Adrenal gland (tissue), 12 donors: ENCODE data around the gene BTLA. TPM values are rescaled to one million over a fixed set of nuclear protein-coding genes. Genes with fewer than 3 reads are reported as not detected.

Experiments
- DNase-seq, 7 donors: peaks; one replicate each; pipeline ENCODE4 v3.0.0-alpha.2; 2019 to 2020
- H3K27ac ChIP-seq, 5 donors: fragments of 200-600 bp; sonication (generic) in 4 of 5; 1 replicate in 3 of 5; 2 replicates in 2 of 5; pipeline versions ENCODE4 v1.5.1 to v1.8.0; 2016 to 2020; ENCODE audit warnings: mild to moderate bottlenecking in 1 of 5
- H3K27me3 ChIP-seq: fragments of 200-600 bp; 2 replicates; pipeline ENCODE4 v1.8.0; 2021
- H3K36me3 ChIP-seq, 2 donors: fragments of 200-600 bp; replicated peaks in 1 of 2; 1 replicate in 1 of 2; 2 replicates in 1 of 2; pipeline versions ENCODE4 v1.5.1 to v1.8.0; 2018 to 2022
- H3K4me1 ChIP-seq, 2 donors: fragments of 200-600 bp; replicated peaks in 1 of 2; 1 replicate in 1 of 2; 2 replicates in 1 of 2; pipeline versions ENCODE4 v1.5.1 to v1.8.0; 2018 to 2021
- H3K4me3 ChIP-seq, 4 donors: fragments of 200-600 bp; sonication (generic) in 3 of 4; one replicate each; pipeline ENCODE4 v1.5.1; 2016 to 2018
- H3K9me3 ChIP-seq, 3 donors: fragments of 200-600 bp; sonication (generic) in 1 of 3; replicated peaks in 1 of 3; 1 replicate in 2 of 3; 2 replicates in 1 of 3; pipeline versions ENCODE4 v1.5.1 to v1.8.0; 2016 to 2021
- CTCF ChIP-seq, 6 experiments: fragments of 450-650 bp in 4 of 6; fragments of 200-600 bp in 2 of 6; sonication (generic) in 1 of 6; IDR thresholded peaks; 1 replicate in 5 of 6; 2 replicates in 1 of 6; pipeline versions ENCODE4 v1.5.1 to v1.8.0; 2016 to 2021; ENCODE audit warnings: antibody characterized with exemption in 6 of 6, mild to moderate bottlenecking in 2 of 6, moderate library complexity in 1 of 6
- POLR2A ChIP-seq, 2 donors: fragments of 450-650 bp; IDR thresholded peaks; one replicate each; pipeline ENCODE4 v1.6.1; 2017; ENCODE audit warnings: antibody characterized with exemption in 2 of 2, mild to moderate bottlenecking in 2 of 2, moderate library complexity in 1 of 2
- WGBS, 4 donors: extraction: QIAGEN DNeasy Blood & Tissue Kit in 2 of 4; methylation state at CpG; one replicate each; pipeline versions ENCODE4 v1.1.5 to v1.1.7; 2013 to 2017; 5-methylcytosine and 5-hydroxymethylcytosine counted together
- intact Hi-C, 2 donors: fragments of 100-400 bp; cut with DNase I; formaldehyde crosslinking; loops; one replicate each; pipeline versions ENCODE4 v1.14.1 to v1.15.0; 2022 to 2023
- polyA plus RNA-seq, 3 donors: library from polyadenylated mRNA; stranded (reverse); fragments of 200-250 nt in 2 of 3; fragments of 350-450 nt in 1 of 3; fragmentation: Illumina TruSeq in 1 of 3; extraction: RNeasy Lipid Tissue Mini Kit (QIAGEN cat#74804) in 1 of 3; gene quantifications; one replicate each; pipeline ENCODE4 v1.2.3, GENCODE V29; 2013 to 2014
- total RNA-seq, 9 donors: library from RNA; depleted of rRNA in 4 of 9; stranded (reverse); fragments of >200 nt in 4 of 9; fragments of 120-200 nt in 1 of 9; fragmentation: NEBNext Ultra II Directional in 1 of 9; extraction: Animal tissue kit (Norgen Biotek cat#: 25700) in 1 of 9; gene quantifications; one replicate each; pipeline versions ENCODE4 v1.1.0 to v1.2.4, GENCODE V29; 2013 to 2023
- donor health status: healthy with polysubstance abuse.
- donor health status: Bipolar disorder and iron deficiency.
- donor health status: DM: yes; HTN: yes; CAD: no.
- donor health status: DM: no; HTN: no; CAD: no.
- donor health status: DM: no; HTN: no; CAD: no.
- donor health status: DM: yes; HTN: yes; CAD: no.

BTLA gene
- total and polyA plus RNA-seq, 12 donors: 0.13 to 0.47 (median 0.22) TPM; not detected in 4

- intact Hi-C loops: no loop called here
- H3K4me3 ChIP-seq: no peak overlapping the region
- no peak overlapping the region for H3K27ac ChIP-seq
- TF ChIP-seq POLR2A (IDR thresholded peaks at IDR 0.05): no peak
- no peak for TF ChIP-seq CTCF (IDR thresholded peaks at IDR 0.05)
- no peaks in the 10 kb centered on the region for H3K9me3 ChIP-seq
- no peaks in the 10 kb centered on the region for H3K36me3 ChIP-seq
- no peaks in the 10 kb centered on the region for H3K27me3 ChIP-seq
- DNase-seq: no peak
- WGBS, 4 donors: 32 to 87% (median 63%) methylated on average over 1 of the region's 1 CpG
- H3K4me1 ChIP-seq: no peaks in the 10 kb centered on the region
Observed at GRCh38 chr3:112448939-112449338, 50.3 kb downstream of the BTLA start.

DNA sequence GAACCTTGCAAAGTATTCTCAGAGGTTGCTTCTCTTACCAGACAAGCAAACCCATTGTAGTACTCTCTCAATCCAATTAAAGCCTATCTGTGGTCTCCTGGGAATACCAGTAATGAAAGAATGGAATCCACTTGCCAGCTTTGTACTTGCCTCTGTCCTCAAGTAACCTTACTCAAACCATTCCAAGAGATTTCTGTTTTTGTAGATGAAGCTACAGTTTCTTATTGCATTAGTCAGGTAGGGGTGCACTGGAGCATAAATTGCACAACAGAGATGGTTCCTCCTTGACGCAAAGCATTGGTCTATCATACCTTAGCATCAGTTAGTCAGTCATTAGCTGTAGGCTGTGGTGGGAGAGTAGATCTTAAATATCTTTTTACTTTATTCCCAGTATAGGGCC lies 52.9 kb downstream of the BTLA start:
- WGBS, 4 donors: 40 to 86% (median 74%) methylated on average over 1 of the region's 1 CpG
- Histone ChIP-seq H3K4me3 (no peak overlapping the region), H3K27me3 (no peaks in the 10 kb centered on the region), H3K4me1 (no peaks in the 10 kb centered on the region), H3K36me3 (no peaks in the 10 kb centered on the region), H3K9me3 (no peaks in the 10 kb centered on the region), H3K27ac (no peak overlapping the region)
- TF ChIP-seq CTCF (IDR thresholded peaks at IDR 0.05): no peak
- TF ChIP-seq POLR2A (IDR thresholded peaks at IDR 0.05): no peak
- intact Hi-C loops: no loop called here
- no peak for DNase-seq

DNA sequence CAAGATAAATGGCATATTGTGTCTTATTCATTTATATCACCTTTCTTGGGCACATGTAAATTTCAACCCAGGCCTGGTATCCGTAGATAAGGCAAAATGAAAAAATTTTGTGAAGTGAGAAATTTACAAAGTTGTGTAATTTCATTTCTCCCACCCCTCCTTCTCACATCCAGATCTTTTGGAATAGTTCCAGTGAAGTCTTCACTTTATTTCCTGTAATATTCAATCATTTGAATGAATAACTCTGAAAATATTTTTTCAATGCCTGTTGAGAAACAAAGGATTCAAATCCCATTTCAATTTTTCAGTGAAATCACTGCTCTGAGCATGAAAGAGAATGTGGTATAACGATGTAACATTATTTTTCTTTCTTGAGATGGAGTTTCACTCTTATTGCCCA lies 53.4 kb downstream of the BTLA start:
- DNase-seq: no peak
- intact Hi-C loops: no loop called here

GRCh38 chr3:112437146-112438022 lies 61.9 kb downstream of the BTLA start:
- peak in 2 of 6 experiments; percentile 32 to 36 for TF ChIP-seq CTCF (IDR thresholded peaks at IDR 0.05)
- no peak for TF ChIP-seq POLR2A (IDR thresholded peaks at IDR 0.05)
- DNase-seq: no peak
- Histone ChIP-seq H3K27me3 (no peaks in the 10 kb centered on the region), H3K4me1 (no peaks in the 10 kb centered on the region), H3K4me3 (no peak overlapping the region), H3K9me3 (no peaks in the 10 kb centered on the region), H3K27ac (no peak overlapping the region), H3K36me3 (no peaks in the 10 kb centered on the region)
- WGBS, 4 donors: 84 to 90% (median 87%) methylated on average over 5 to 6 of the region's 6 CpGs
- intact Hi-C loops: no loop called here

More for the DNA sequence above, 53.4 kb downstream of the BTLA start:
- Histone ChIP-seq H3K36me3 (no peaks in the 10 kb centered on the region), H3K4me3 (no peak overlapping the region), H3K27ac (no peak overlapping the region), H3K9me3 (no peaks in the 10 kb centered on the region), H3K27me3 (no peaks in the 10 kb centered on the region), H3K4me1 (no peaks in the 10 kb centered on the region)
- 62 to 81% (median 73%) methylated on average over 2 of the region's 2 CpGs for WGBS, 4 donors
- no peak for TF ChIP-seq POLR2A (IDR thresholded peaks at IDR 0.05)
- TF ChIP-seq CTCF (IDR thresholded peaks at IDR 0.05): no peak
